GM23248 (cell line): ENCODE results near the gene STX16.

Source experiments
- EZH2 ChIP-seq: fragments of 200-600 bp; sonication (generic); IDR thresholded peaks from 2 replicates; pipeline ENCODE4 v1.6.1; 2018; ENCODE audit warnings: antibody characterized with exemption, mild to moderate bottlenecking; ENCODE audit not compliant: insufficient read depth, poor library complexity, severe bottlenecking
- EZH2phosphoT487 ChIP-seq: fragments of 200-600 bp; sonication (generic); IDR thresholded peaks from 2 replicates; pipeline ENCODE4 v1.6.1; 2018; ENCODE audit warnings: antibody characterized with exemption, moderate library complexity, mild to moderate bottlenecking, low read depth; ENCODE audit not compliant: insufficient read depth

GRCh38 chr20:58627212-58628072, 23.6 kb upstream of the STX16 start:
- TF ChIP-seq EZH2 (no peak), EZH2phosphoT487 (no peak)
